Dermis blood vessel endothelial cell (primary cell): Measurements from ENCODE around the gene TLX1. TPM values are rescaled to one million over a fixed set of nuclear protein-coding genes. Genes with fewer than 3 reads are reported as not detected.
A peak's percentile ranks its signal among the peaks of the same experiment; 100 is the strongest.

Experiments
- DNase-seq: peaks from one replicate; pipeline ENCODE4 v3.0.0; 2010
- total RNA-seq: library from RNA; depleted of rRNA; stranded (reverse); fragments of >200 nt; gene quantifications from 2 replicates; pipeline ENCODE4 v1.2.3, GENCODE V29; 2014

TLX1 gene
- total RNA-seq, 1 donor from 2014 or later, result not detected

- no peak for DNase-seq
Measured at GRCh38 chr10:101134299-101135127, 3.4 kb downstream of the TLX1 start.

- DNase-seq, result no peak
Measured at GRCh38 chr10:101135141-101136006, 4.3 kb downstream of the TLX1 start.

DNA sequence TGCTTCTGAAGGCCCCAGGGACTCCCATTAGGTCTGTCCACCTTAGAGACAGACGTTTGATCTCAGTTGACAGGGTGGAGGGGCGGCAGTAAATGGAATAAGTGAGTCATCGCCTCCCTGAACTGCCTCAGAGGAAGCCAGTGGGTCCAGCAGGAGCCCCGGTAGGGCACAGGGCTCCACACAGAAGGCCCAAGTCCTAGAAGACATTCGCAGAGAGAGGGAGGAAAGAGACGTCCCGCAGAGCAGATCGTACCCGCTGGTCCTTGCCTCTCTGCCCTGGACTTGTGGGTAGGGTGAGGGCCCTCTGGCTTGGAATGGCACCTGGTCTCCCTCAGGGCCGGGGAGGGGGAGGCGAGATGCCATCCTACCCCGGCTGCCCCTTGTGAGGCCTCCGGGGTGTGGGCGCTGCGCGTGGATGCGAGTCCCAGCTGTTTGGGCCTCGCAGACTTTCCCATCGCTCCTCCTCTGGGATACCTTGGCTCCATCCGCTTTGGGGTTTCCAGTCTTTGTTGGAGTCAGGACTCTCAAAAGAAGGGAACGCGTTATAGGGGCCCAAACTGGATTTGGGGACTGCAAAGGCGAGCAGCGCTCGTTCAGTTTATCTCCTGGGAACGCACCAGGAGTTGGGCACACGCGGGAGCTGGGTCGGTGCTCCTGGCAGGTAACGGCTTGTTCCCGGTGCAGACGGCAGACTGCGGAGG is 5.1 kb downstream of the TLX1 start:
- no peak for DNase-seq

DNA sequence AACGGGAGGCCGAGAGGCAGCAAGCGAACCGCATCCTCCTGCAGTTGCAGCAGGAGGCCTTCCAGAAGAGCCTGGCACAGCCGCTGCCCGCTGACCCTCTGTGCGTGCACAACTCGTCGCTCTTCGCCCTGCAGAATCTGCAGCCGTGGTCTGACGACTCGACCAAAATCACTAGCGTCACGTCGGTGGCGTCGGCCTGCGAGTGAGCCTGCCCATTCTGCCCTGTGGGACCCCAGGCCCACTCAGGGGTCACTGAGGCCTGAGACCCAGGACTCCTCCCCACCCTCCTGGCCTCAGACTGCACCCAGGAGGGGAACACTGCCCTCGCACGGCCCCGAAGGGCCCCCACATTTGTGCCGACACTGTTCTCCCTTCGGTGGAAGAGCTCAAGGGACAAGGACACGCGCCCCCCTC is 5.6 kb downstream of the TLX1 start:
- no peak for DNase-seq

GRCh38 chr10:101137271-101137670 is 6.2 kb downstream of the TLX1 start:
- DNase-seq, result no peak

DNA sequence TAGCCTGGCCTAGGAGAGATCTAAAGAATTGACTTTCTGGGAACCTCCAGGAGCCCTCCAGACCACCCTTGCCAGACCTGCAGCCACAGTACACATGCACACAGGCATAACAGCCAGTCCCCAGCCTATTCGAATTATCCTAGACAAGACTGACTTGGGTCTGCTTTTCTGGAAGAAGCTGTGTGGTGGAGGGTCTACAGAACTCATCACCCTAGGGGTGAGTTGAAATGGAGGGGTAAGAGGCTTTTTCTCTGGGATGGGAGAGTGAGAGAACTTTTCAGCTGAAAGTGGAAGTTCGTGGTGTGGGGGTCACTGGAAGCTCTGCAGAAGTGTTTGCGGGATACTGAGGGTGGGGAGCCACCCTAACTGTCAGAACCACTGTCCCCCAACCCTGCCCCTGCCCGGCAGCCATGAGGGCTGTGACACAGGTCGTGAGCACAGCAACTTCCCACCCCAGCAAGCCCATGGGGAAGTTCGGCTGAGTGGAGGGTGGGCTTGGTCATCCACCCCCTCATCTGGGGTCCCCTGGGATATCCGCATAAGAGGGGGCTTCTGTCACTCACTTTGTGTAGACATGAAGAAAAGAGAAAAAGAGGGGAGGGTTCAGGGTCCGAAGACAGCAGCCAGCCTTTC is 7.8 kb downstream of the TLX1 start:
- DNase-seq, result no peak

DNA sequence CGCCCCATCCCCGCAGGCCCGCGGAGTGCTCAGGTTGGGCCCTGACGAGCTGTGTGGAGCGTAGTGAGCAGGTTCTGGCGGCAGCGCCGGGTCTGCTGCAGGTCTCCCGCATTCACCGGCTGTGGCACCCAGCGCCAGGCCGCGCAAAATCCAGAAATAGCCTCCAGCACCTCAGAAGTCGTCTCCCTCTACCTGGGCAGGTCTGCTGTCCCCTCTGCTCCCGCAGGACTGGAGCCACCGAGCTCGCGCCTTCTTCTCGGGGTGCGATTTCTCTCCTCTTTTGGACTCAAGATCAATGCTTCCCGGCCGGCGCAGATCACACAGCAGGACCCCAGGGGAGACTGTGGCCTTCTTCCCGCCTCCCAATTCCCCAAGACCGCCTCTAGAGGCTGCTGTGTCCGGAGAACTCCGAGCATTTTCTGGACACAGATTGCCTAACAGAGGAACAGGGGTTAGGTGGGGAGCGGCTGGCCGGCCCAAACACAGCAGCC is 8.4 kb downstream of the TLX1 start:
- peak; percentile 31 for DNase-seq

DNA sequence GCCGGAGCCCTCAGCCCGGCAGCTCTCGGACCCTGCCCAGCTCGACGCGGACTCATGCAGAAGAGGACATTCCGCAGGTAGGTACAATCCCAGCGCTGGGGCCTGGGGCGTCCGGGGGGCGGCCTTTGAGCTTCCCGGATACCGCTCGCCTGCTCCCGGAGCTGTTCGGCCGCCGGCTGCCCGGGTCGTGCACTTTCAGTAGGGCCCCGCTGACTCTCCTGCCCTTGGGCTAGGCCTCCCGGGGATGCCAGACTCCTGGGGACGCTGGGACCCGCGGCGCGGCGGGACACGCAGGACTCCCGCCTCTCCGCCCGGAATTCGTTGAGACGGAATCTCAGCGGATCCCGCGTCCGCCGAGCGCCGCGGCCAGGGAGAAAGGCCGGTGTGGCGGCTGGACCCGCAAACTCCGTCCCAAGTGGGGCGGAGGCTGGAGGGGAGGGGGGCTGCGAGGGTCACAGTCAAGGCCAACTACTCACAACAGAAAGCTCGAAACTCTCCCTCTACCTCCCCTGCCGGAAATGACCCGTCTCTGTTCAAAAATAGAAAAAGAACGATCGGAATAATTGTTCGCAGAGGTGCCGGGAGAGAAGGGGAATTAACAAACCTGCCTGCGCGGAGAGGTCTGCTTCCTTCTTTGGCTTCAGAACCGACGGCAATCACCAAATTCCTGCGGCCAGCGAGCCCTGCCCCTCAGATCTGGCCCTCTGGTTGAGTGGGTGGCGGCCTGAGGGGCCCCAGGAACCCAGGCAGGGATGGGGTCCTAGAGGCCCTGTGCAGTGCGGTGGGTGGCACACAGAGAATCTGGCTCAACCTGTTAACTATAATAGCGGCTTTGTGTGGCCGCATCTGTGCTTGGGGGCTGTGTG is 9.2 kb downstream of the TLX1 start:
- no peak for DNase-seq

DNA sequence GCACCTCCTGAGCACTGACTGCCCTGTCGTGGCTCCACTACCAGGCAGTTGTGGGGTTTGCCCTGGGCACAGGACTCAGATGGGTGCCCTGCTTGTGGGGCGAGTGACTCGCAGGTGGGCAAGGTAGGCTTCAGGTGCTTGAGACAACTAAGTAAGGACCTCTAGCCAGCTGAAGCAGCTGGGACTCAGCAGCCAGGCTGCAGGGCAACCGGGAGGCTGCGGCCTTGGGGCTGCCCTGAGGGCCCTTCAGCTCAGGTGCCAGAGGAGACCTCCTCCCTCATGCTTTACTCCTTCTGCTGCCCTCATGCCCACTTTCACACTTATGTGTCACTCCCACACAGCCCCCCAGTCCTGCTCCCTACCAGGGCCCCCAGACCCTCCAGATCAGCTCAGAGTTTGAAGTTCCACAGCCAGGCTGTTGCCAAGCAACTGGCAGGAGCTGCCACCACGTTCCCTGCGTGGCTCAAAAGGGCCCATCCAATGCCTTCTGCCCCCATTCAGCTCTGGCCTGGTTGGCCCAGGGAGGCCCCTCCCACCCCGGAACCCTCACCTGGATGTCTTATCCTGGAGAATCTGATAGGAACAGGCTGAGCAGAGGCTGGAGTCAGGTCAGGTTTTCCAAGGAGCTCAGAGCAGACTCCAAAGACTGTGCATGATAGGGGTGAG is 10.0 kb downstream of the TLX1 start:
- DNase-seq, result no peak

- peak; percentile 87 for DNase-seq
Measured at GRCh38 chr10:101141616-101142532, 10.8 kb downstream of the TLX1 start.

- DNase-seq, result no peak
Measured at GRCh38 chr10:101142533-101143344, 11.6 kb downstream of the TLX1 start.

DNA sequence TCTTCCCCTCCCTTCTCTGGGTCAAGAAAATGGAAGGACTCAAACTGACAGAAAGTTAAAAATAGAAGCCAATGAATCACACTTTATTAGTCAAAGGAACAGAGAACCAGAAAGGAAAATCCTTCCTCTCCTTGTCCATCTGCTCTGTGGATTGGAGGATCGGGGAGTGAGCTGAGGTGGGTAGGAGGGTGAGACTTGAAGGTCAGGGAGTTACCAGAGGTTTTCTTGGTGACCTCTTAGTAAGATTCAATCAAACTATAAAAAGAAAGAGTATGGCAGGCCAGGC is 12.2 kb downstream of the TLX1 start:
- DNase-seq, result no peak

- DNase-seq, result no peak
Measured at GRCh38 chr10:101144053-101144452, 13.0 kb downstream of the TLX1 start.

DNA sequence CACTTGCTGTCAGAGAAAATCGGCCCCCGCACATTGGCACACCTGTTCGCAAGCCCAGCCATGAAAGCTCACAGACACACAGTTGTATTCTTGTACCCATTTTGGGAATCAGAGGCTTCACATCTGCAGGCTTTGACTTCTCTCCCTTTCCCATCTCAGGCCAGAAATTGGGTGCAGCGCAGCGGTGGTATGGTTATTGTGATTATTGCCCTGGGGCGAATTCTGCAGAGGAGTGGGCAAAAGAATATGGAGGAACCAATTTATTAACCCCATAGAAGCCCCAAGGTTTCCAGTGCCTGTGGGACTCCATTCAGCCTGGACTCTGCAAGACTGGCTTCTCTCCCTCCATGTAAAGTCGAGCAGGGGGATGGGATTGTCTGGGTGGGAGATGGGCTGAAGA is 14.0 kb downstream of the TLX1 start:
- no peak for DNase-seq

- no peak for DNase-seq
Measured at GRCh38 chr10:101145750-101146391, 14.8 kb downstream of the TLX1 start.

DNA sequence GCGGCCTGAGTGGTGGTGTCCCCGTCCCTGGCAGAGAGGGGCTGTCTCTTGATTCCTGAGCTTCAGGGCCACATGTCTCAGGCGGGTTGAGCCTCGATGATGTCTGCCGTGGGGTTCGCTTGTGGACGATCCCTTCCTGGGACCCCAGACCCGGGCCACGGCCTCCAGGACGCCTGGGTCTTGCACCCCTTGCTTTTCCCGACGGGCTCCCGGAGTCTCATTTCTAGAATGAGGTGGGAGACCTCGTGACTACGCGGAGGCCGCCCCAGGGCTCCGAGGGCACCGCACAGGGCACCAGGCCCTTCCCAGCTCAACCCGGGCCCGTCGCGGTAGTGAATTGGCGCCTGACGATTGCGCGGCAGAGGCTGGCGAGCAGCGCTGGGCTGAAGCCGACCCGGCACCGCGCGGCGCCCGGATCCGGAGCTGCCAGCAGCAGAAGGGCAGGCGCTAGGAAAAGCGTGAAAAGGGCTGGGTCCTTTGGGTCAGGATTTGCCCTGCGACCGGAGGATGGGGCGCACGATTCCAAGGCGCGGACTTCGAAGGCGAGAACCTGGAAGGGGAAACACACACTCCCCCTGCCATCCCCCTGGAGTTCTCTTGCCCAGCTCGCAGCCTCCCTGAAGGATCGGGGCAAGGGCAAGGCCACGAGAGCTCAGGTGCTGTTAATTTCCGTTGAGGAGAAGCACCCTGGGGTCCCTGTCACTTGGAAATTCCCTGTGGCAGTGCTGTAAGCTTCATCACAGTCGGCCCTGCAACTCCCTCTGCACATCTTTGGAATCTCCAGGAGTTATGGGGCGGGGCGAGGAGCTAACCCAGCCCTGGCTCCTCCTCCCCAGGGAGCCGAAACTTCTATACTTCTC is 15.5 kb downstream of the TLX1 start:
- no peak for DNase-seq

DNA sequence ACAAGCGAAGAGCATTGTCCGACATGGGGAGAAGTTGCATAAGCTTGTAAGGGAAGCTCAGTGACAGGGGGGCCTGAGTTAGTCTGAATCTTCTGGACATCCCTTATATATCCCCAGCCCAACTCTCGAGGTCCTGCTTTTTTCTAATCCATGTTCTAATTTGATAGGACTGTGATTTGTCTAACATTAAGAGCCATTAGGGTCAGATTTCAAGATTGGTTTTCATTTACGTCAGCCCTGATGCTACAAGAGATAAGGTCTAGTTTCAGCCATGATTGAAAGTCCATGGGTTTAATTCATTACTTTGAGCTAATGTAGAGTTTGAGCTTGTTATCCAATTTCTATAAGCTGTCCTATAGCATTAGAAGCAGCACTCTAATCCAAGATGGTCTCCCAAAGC is 20.3 kb downstream of the TLX1 start:
- DNase-seq, result no peak

DNA sequence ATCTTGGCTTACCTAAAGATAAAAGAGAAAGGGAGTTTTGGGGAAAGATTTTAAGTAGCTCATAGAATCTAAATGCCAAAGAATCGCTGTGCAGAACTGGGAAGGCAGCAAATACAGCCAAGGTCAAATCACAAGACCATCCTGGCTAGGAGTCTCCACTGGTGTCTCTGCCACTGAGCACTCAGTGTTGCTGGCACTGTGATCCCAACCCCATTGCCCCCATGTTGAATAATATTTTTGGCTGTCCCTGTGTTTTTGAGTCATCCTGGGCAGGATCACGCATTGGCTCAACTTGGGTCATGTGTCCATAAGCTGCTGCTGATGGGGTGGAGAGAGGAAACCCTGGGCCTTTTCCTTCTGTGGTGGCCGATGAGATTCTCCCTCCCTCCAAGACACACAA is 21.2 kb downstream of the TLX1 start:
- no peak for DNase-seq
